Stimulated activated CD8-positive, alpha-beta memory T cell treated with anti-CD3 and anti-CD28 coated beads, Interleukin-4, amount 100 ng/mL, for 4 hours (primary cell): ENCODE data around the gene MACROH2A2.
"Not testable (repeated sequence)": the region's sequence is repeated elsewhere in the genome, so short reads cannot be mapped to it uniquely, and the experiment has no call there.

Experiments
- DNase-seq, 2 donors: peaks; one replicate each; pipeline ENCODE4 v3.0.0-alpha.2; 2020; ENCODE audit warnings: low read depth in 2 of 2, low spot score in 1 of 2

MACROH2A2 gene

DNA sequence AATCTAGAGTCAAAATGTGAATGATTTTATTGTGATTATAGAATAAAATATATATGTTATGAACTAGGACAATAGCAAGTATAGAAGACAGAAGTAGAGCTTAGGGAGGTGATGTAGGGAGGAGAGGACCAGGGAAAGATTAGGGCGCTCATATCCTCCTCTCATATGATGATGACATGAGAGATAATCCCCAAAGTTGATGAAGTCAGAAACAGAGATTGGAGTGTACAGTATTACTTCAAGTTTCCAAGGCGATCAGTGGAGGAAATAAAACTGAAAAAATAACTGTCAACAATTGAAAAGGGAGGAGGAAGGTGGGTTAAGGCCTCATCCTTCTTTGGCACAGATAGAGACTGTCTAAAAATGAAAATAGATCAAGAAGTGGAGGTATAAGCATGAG, 14.9 kb downstream of the MACROH2A2 start:
- DNase-seq: no peak

DNA sequence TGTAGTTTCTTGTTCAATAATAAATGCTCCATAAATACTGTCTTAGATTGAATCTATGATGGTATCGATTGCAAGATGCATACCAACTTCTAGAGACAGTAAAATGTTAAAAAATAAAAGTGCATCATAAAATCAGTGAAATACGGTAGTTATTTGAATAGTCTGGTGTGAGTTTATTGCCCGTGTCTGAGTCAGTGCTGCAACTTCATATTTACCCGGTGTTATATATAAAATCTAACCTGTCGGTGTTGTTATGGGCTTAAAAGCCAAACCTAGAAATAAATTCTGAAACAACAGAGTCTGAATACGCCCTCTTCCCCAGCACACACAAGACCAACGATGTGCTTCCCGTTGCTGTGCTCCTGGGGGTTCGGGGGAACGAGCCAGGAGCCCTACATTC, 16.3 kb downstream of the MACROH2A2 start:
- DNase-seq: no peak

DNA sequence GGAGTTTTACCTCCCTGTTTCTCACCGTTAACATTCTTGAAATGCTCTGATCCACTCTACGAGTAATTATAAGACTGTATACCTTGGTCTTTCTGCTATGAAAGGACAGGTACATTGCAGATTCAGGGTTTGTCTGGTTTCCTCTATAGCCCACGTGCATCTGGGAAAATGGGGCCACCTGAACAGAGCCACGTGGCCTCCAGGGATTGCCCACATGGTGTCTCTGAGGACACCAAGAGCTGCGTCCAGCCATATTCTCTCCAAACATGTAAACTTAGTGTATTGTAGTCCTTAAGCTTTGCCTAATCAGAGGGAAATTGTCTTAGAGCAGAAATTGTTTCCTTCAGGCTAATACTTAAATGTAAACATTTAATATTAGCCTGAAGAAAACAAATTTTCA, 16.7 kb downstream of the MACROH2A2 start:
- no peak for DNase-seq

DNA sequence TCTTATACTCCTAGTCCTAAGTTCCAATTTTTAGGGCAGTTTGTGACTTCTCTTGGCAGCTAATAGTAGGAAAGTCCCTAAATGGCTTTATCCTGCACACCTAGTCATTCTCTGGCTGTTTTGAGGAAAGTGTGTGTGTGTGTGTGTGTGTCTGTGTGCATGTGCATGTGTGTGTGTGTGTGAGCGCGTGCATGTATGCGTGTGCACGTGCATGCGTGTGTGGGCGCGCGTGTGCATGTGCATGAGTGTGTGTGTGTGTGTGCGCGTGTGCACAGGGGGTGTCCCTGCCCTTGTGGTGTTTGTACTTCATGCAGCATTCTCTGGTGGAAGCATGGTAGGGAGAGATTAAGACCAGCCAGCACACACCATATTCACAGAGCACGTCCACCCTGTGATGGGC, 18.2 kb downstream of the MACROH2A2 start:
- DNase-seq: no peak

DNA sequence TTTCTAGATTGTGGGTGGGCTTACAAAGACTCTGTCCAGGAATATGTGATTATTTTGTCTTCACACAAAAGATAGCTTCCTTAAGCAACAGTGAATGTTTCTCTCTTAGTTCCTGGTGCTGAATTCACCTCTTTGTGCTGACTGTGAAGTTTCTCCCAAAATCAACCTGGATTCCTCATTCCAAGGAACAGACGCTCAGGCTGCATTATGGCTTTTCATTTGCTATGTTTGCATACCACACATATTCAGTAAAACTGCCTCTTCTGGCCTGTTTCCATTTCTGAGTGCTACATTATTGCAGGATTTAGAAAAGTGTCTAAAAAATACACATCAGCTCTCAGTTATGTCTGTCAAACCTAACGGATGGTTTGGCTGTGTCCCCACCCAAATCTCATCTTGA, 21.5 kb downstream of the MACROH2A2 start:
- no peak for DNase-seq

DNA sequence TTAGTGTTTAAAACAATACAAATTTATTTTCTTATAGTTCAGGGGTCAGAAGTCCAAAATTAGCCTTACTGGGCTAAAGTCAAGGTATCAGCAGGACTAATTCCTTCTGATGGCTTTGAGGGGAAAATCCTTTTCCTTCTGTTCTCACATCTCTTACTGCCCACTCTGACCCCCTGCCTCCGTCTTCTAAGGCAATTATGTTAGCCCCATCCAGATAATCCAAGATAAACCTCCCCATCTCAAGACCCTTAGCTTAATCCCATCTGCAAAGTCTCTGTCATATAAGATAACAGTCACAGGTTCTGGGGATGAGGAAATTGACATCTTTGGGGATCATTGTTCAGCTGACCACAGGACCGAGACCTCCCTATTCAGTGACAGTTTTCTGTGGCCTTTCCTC, 22.3 kb downstream of the MACROH2A2 start:
- no peak for DNase-seq

DNA sequence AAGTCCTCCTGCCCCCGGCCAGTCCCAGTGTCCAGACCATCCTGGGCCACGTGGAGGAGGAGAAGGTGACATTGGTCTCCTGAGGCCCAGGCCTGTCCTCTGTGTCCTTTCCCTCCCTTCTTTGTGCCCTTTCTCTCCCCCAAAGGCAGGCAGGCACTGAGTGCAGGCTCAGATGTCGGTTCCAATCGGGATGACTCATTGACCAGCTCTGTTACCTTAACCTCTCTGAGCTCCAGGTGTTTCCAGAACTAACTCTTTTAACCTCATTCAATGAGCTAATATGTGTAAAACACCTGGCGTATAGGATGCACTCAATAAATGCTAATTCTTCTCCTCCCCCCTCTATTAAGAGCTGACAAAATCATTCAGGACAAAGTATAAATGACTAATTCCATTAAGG, 25.7 kb downstream of the MACROH2A2 start:
- DNase-seq: no peak

DNA sequence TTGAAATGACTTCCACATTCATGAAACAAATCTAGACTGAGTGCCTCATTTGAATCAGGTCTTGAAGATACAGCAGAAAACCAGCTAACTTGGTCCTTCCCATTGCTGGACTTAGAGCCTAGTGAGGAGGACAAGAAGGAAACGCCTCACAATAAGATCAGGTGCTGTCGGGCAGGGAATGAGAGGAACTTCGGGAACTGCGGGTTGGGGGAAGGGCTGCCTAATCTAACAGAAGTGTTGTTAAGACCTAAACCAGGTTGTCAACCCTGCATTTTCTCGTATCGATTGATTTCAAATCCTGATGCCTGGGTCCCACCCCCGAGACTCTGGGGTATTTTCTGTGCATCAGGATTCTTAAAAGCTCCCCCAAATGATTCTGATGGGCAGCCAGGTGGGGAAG, 26.3 kb downstream of the MACROH2A2 start:
- no peak for DNase-seq

DNA sequence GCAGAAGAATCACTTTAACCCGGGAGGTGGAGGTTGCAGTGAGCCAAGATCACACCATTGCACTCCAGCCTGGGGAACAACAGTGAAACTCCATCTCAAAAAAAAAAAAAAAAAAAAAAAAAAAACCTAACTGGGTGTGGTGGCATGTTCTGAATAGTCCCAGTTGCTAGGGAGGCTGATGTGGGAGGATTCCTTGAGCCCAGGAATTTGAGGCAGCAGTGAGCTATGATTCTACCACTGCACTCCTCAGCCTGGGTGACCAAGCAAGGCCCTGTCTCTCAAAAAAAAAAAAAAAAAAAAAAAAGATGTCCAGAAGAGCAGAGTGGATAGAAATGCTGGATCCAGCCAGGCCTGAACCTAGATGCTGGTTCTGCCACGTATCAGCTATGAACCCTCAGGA, 28.1 kb downstream of the MACROH2A2 start:
- not testable (repeated sequence) for DNase-seq

DNA sequence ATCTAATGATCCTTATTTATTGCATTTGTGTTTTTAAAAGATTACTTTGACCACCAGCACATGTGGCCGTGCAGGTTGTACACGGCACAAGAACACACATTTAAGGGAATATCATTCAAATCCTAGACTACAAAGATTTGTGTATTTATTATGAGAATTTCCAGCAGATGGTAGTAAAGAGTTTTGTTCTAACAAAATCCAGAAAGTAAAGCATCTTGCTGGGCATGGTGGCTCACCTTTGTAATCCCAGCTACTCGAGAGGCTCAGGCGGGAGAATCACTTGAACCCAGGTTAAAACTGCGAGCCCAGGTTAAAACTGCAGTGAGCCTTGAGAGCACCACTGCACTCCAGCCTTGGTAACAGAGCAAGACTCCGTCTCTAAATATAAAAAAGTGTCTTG, 31.5 kb downstream of the MACROH2A2 start:
- no peak for DNase-seq

DNA sequence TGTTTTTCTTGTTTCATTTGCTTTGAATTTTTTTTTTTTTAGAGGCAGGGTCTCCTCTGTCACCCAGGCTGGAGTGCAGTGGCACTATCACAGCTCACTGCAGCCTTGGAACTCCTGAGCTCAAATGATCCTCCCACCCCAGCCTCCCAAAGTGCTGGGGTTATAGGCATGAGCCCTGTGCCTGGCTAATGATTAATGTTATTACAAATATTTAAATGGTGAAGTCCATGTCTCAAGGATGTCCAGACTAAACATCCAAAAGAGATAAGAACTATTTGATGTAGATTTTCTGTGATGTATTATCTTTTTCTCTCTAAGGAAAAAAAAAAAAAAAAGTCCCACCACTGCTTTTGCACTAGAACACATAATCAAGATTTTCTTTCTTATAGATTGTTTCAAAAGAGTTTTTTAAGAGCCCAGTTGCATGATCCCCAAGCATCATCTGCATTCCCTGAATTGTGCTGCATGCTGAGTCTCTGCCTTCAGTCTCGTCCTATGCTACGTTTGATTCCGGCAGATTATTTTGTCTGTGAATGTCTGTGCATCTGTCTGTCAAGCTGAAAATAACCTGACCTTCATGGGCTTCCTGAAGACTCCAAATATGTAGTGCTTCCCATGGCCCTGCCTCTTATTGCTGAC, 33.4 kb downstream of the MACROH2A2 start:
- DNase-seq: no peak

DNA sequence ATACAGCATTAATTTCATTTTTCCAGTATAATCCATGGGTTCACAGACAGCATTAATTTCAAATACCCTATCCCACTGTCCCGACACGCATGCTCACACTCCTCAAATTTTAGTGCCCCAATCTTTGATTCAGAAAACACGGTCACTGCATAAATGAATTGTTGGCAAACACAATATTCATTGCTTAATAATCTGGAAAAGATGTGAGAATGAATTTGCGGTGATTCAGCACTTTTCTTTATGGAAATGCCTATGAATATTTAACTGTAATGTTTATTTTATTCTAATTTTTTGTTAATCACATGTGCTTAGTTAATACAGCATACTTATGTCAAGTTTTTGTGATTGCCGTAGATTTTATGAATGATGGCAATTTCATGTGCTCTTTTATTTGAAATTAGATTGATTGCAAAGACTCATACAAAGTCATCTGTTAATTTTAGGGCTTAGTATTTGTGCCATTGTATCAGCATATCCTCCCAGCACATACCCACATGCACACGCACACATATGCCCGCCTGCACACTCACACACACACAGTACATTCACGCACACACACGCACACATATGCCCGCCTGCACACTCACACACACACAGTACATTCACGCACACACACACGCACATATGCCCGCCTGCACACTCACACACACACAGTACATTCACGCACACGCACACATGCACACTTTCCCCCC, 35.1 kb downstream of the MACROH2A2 start:
- DNase-seq: no peak

DNA sequence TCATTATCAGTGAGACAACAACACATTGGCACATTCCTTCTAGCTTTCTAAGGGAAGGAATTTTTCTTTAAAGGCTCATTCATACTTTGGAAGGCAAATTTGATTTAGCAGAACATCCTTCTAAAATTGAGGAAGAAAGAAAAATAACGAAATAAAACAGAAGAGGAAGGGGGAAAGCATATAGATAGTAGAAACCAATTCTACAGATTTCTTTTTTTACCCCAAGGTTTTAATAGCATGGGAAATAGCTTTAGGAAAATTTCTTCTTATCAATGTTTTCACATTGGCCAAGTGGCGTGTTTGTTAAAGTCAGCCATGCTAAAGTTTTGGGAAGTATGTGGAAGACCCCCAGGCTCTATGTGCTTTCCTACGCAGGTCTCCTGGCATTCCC, 35.7 kb downstream of the MACROH2A2 start:
- no peak for DNase-seq

DNA sequence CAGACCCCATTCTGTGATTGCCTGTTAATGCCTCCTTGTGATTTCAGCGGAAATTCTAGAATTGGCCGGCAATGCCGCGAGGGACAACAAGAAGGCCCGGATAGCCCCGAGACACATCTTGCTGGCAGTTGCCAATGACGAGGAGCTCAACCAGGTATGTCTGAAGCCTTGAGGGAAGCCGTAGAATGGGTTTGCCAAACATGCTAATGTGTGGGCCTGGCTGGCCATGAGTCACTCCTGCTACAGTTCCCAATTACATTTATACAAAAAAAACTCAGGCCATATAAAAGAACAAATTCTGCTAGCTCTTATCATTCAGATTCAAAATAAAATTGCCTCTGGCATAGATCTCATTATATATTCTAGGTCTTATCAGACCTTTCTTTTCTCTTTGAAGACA, 37.4 kb downstream of the MACROH2A2 start:
- no peak for DNase-seq

DNA sequence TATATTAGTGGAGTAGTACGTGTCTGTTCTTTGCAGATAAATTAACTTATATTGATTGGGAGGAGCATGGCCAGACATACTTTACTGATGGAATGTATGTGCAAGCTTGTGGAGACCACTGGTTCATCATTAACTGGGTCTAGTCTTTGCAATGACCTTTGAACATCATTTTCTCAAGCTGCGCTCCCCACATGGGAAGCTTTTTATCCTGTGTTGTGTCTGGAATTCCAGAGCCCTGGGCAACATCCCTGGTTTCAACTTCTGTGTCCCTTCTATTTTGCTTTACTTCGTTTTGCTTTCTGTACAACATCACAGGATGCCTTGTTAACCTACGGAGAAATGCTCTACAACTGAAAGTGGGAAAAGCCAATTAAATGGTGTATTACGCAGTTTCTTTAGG, 38.3 kb downstream of the MACROH2A2 start:
- no peak for DNase-seq

DNA sequence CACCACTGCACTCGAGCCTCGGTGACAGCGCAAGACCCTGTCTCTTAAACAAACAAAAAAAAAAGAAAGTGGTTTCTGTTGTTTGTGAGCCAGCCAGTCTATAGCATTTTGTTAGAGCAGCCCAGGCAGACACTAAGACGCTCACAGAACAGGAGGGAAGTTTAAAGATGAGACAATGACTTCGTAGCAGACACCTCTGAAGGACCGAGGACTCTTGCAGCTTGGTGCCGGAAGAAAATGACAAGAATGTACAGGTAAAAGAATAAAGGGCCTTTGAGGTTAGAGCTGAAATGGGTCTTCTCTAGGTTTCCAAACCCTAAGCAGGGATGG, 39.7 kb downstream of the MACROH2A2 start:
- no peak for DNase-seq

DNA sequence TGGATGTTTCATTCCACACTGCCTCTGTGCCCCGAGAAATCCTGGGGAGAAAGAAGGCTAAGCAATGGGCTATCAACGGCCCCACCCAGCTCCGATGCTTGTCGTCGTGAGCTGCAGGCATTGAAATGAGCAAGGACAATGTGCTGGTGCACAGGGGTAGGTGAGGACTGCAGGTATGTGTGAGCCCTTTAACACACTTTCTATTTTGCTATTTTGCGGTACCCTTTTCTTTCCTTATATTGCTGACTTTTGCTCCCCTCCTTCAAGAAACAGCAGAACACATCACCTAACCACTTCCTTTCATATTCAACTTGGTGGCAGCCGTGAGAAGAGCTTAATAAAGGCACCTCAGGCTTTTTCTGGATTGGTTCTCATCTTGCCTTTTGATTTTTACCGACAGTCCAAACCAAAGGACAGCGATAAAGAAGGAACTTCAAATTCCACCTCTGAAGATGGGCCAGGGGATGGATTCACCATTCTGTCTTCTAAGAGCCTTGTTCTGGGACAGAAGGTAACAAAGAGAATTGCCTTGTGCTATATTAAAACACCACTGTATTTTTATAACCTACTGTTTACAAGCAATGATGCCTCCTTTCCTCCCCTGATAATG, 40.8 kb downstream of the MACROH2A2 start:
- no peak for DNase-seq

DNA sequence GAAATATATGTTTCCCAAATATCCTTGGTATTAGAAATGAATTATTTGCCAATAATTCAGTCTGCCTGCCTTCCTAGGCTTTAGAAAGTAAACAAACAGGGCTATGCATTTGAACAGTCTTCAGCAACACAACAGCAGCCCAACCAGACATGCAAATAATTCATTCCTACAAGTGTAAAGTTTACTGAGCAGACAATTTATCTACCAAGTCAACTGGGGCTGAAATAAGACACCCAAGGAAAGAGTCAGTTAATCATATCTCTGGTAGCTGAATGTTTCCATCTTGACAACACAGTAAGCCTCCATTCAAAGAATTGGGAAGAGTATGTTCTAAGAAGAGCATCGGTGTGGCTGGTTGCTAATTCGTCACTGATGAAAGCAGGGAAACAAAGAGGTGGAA, 41.6 kb downstream of the MACROH2A2 start:
- DNase-seq: no peak

DNA sequence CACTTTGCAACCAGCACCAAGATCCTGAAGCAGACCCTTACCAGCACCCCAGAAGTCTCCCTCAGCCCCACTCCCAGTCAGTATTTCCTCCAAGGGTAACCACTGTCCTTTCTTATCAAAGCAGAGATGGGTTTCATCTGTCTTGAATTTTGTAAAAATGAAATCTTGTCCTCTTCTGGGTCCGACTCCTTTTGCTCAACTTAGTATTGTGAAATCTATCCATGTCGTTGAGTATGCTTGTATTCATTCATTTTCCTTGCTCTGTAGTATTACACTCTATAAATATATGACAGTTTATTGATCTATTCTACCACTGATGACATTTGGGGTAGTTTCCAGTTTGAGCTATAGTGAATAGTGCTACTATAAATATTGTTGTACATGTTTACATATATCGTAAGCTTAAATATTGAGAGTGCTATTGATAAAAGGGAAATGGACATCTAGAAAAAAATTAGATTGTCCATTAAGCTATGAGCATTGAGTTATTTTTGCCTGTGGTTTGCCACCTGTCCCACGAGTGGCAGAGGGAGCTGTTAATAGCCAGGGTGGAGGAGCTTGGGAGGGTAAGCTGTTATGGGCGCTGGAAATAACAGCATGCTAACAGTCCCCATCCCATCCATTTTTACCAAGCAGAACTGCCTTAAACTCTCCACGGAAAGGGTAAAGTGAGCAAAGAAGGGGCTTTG, 43.5 kb downstream of the MACROH2A2 start:
- no peak for DNase-seq

DNA sequence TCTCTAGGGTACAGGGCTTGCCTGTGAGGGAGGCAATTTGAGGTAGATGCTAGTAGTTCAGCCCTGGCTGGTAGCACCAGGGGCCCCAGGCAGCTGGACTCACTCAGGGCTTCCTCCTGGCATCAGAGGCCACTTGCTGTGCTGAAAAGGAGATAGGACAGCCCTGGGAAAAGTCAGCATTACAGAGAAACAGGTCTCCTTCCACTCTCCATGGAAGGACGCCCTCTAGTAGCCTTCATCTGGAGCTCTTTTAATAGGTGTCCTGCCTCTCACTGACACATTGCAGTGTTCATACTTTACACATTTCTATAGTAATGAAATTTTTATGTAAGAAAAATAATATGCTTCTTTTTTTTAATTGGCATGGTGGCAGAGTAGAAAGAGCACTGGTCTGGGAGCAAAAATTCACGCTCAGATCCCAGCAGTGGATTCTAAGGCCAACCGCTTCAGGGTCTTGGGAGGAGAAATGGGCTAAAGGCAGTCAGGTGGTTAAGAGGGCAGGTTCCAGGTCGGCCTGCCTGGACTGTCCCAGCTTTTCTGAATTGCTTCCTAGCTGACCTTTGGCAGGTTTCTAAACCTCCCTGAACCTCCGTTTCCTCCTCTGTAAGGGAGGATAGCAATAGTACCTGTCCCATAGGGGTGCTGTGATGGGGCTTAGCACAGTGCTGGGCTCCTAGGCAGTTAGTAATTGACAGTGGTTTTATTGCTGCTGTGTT, 44.2 kb downstream of the MACROH2A2 start:
- DNase-seq: no peak

DNA sequence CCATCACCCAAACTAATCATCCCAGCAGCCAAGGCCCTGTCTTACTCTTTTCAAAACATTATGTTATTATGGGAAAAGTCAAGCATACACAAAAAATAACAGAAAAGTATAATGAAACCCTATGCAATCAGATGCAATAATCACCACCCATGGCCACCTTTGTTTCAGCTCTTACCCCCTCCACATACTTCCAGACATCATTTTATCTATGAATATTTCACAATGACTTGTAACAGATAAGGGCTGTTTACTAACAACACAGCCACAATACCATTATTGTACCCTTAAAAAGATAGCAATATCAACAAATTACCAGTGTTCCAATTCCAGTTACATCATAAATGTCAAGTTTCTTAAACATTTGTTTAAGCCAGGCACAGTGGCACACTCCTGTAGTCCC, 44.8 kb downstream of the MACROH2A2 start:
- no peak for DNase-seq

DNA sequence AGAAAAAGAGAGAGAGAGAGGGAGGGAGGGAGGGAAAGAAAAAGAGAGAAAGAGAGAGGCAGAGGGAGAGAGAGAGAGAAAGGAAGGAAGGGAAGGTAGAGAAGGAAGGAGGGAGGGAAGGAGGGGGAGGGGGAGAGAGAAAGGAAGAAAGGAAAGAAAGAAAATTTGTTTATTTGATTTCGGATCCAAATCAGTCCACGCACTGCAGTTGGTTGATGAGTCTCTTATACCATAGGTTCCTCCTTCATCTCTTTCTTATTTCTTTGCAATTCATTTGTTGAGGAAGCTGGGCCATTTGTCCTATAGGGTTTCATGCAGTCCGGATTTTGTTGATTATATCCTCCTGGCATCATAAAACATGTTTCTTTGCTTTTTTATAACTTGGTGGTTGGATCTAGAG, 45.6 kb downstream of the MACROH2A2 start:
- DNase-seq: no peak
